Mesodermal cell (in vitro differentiated cells): Measurements from ENCODE around the gene MDFI.
"Not testable (repeated sequence)": the region's sequence is repeated elsewhere in the genome, so short reads cannot be mapped to it uniquely, and the experiment has no call there.

Experiments
- H3K27ac ChIP-seq: 2 replicates; pipeline ENCODE4 v1.7.0; 2013; ENCODE audit warnings: mild to moderate bottlenecking, low read depth, low read length, moderate library complexity; ENCODE audit not compliant: severe bottlenecking
- H3K36me3 ChIP-seq: 2 replicates; pipeline ENCODE4 v1.7.1; 2013; ENCODE audit warnings: mild to moderate bottlenecking, low read length, moderate library complexity; ENCODE audit not compliant: control insufficient read depth, insufficient read depth
- H3K4me1 ChIP-seq: one replicate; pipeline ENCODE4 v1.7.1; 2013; ENCODE audit warnings: mild to moderate bottlenecking, low read length; ENCODE audit not compliant: insufficient read depth, control insufficient read depth, poor library complexity, severe bottlenecking
- H3K4me3 ChIP-seq: 2 replicates; pipeline ENCODE4 v1.7.0; 2013; ENCODE audit warnings: low read length, control low read depth, mild to moderate bottlenecking; ENCODE audit not compliant: insufficient read depth, poor library complexity, severe bottlenecking; ENCODE audit errors: extremely low read depth
- H3K9me3 ChIP-seq: 2 replicates; pipeline ENCODE4 v1.7.1; 2013; ENCODE audit warnings: mild to moderate bottlenecking, low read length, moderate library complexity; ENCODE audit not compliant: control insufficient read depth
- WGBS, 2 experiments: methylation state at CpG; one replicate each; pipeline ENCODE4 v1.1.5; 2013; ENCODE audit warnings: missing lambda C conversion rate in 2 of 2; ENCODE audit not compliant: insufficient coverage in 2 of 2; 5-methylcytosine and 5-hydroxymethylcytosine counted together

The MDFI gene

DNA sequence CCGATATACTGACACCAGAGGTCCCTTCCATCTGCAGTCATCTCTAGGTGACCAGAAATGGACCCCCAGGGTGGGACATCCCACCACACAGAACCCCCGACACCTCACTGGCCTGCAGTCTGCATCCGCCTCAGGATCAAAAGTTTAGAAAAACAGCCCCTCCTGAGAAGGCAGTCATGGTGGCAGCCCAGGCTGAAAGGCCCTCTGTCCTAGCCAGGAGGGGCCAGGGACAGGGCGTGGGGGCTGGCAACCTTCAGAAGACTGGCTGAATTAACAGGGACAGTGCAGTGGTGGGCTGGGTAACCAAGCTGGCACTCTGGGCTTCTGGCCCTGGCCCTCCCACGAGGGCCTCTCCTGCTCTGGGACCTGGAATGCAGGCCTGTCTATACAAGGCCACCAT is 34.3 kb upstream of the MDFI start:
- 80 to 96% methylated on average over 3 to 5 of the region's 5 CpGs for WGBS, 2 experiments
- Histone ChIP-seq H3K36me3 (peaks cover 4% of the 10 kb centered on the region), H3K4me3 (no peak overlapping the region), H3K27ac (no peak overlapping the region), H3K9me3 (no peaks in the 10 kb centered on the region), H3K4me1 (no peaks in the 10 kb centered on the region)

DNA sequence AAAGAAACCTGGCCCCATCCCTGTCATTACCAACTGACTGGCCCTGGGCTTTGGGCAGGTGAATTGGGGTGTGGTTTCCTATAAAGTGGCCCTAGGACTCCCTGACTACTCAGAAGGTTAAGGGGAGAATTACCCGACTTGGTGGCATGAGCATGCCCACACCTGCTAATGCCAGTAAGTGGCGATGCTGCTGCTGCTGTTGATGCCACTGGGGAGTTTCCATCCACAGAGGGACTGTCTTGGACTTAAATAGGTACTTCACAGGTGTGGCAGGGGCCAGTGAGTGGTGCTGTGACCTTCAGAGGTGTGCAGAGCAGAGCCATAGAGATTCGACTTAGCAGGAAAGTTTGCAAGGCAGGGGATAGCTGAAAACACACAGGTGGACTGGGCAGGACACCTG is 32.6 kb upstream of the MDFI start:
- Histone ChIP-seq H3K27ac (no peak overlapping the region), H3K36me3 (no peaks in the 10 kb centered on the region), H3K4me3 (no peak overlapping the region), H3K9me3 (no peaks in the 10 kb centered on the region), H3K4me1 (no peaks in the 10 kb centered on the region)
- 96 to 100% methylated on average over 3 of the region's 3 CpGs for WGBS, 2 experiments

DNA sequence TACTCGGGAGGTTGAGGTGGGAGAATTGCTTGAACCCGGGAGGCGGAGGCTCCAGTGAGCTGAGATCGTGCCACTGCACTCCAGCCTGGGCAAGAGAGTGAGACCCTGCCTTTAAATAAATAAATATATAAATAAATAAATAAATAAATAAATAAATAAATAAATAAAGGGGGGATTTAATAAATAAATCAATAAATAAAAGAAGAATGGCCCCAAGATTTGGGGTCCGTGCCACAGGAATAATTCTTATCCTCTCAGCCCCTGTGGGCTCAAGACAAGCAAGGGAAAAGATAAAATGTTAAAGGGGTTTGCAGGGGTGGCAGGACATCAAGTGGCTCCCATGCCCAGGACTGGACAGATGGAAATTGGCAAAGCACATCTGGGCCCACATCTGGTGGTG is 31.2 kb upstream of the MDFI start:
- Histone ChIP-seq H3K4me3 (no peak overlapping the region), H3K27ac (no peak overlapping the region)
- WGBS, 2 experiments, result 83 to 98% methylated on average over 2 to 4 of the region's 5 CpGs

DNA sequence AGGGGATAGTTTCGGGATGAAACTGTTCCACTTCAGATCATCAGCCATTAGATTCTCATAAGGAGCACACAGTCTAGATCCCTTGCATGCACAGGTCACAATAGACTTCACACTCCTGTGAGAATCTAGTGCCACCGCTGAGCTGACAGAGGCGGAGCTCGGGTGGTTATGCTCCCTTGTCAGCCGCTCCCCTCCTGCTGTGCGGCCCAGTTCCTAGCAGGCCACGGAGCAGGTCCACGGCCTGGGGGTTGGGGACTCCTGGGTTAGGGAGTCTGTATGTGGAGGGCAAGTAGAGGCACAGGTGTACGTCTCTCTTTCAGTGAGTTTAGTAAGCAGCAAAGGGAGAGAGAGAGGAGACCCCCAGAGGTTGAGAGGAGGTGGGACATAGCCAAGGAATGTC is 30.5 kb upstream of the MDFI start:
- Histone ChIP-seq H3K27ac (no peak overlapping the region), H3K4me1 (no peaks in the 10 kb centered on the region), H3K4me3 (no peak overlapping the region), H3K9me3 (no peaks in the 10 kb centered on the region), H3K36me3 (no peaks in the 10 kb centered on the region)
- WGBS, 2 experiments, result 82 to 90% methylated on average over 2 to 7 of the region's 9 CpGs

More for the DNA sequence above, 31.2 kb upstream of the MDFI start:
- no peaks in the 10 kb centered on the region for H3K4me1 ChIP-seq
- no peaks in the 10 kb centered on the region for H3K9me3 ChIP-seq
- H3K36me3 ChIP-seq, result no peaks in the 10 kb centered on the region

DNA sequence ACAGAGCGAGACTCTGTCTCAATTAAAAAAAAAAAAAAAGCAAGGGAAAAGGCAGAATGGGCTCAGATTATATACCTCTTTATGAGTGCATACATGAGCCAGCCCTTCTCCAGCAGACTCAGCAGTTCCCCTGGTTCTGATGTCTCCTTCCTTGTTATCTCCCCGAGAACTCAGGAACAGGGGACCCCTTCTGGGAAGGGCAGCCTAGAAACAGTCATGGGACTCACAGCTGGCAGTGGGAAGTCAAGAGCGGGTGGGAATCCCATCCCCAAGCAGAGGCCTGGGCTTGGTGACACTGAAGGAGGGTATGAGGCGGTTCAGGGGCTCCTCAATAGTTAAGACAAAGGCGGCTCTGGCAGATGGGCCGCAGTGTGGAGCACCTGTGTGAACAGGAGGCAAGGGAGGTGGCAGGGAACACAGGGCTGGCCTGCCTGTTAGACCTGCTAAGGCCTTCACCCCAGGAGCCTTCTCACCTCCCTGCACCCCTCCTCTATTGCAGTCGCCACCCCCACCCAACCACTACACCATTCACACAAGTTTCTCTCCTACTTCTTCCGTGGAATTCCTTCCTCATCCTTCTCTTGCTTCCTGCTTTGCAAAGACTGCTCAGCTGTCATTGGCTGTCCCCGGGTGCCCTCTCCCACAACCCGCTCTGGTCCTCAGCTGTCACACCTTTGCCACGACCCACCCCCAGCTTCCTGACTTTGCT is 29.7 kb upstream of the MDFI start:
- Histone ChIP-seq H3K4me3 (no peak overlapping the region), H3K9me3 (peaks cover 3% of the 10 kb centered on the region), H3K4me1 (no peaks in the 10 kb centered on the region), H3K27ac (no peak overlapping the region), H3K36me3 (no peaks in the 10 kb centered on the region)
- 78 to 81% methylated on average over 7 to 11 of the region's 11 CpGs for WGBS, 2 experiments

DNA sequence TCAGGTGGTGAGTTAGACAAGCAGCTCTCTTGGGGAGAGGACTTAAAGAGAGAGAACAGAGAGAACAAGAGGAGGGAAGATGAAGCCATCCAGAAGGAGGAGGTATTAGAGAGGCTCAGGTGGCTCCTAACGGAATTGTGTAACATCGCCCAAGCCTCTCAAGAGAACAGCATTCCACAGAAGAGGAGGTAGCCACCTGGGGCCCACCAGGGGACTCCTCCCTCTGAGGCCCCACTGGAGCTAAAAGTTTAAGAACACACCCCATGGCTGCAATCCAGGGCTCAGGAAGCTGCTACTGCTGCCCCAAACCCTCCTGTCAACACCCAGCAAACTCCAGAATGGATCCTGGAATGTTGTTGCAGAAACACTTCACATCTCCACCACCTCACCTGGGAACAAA is 23.6 kb upstream of the MDFI start:
- H3K4me1 ChIP-seq, result no peaks in the 10 kb centered on the region
- no peak overlapping the region for H3K27ac ChIP-seq
- no peaks in the 10 kb centered on the region for H3K36me3 ChIP-seq
- WGBS, 2 experiments, result no CpG with 5 or more reads among the region's 2 CpGs
- H3K4me3 ChIP-seq, result no peak overlapping the region
- H3K9me3 ChIP-seq, result peaks cover 13% of the 10 kb centered on the region

DNA sequence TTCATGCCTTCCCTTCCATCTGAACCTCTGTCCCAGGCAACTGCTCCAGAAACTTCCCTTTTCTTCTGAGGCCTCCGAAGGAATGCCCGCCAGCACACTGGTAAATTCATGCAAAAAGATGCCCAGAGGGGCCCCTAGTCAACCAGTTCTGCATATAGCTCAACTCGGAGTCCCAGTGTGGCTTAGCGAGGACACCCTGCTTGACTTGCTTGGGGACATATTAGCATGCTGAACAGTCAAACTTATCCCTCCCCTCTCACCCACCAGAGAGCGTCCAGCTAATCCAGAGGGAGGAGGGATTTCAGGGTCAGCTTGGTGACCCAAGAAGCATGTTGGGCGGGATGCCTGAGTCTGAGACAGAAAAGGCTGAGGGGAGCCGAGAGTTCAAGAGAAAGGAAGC is 23.0 kb upstream of the MDFI start:
- 88 to 89% methylated on average over 6 to 7 of the region's 7 CpGs for WGBS, 2 experiments
- no peak overlapping the region for H3K4me3 ChIP-seq
- H3K27ac ChIP-seq, result no peak overlapping the region
- peaks cover 16% of the 10 kb centered on the region for H3K9me3 ChIP-seq
- H3K4me1 ChIP-seq, result no peaks in the 10 kb centered on the region
- no peaks in the 10 kb centered on the region for H3K36me3 ChIP-seq

DNA sequence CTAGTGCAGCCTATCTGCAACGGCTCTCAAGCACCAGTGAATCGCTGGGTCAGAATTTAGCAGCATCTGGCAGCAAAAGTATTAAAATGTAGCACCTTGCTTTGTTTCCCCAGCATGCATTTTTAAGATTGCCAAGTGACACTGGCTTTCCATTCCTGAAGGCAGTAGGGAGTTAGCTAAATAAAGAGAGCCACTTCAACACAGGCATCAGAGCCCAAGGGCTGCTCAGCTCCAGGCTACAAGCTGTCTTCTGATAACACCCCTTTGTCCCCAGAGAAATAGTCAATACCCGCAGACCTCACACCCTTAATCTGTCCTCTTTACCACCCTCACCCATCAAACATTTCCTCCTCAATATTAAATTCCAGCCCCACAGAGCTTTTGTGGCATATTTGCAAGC is 19.7 kb upstream of the MDFI start:
- H3K27ac ChIP-seq, result no peak overlapping the region
- no peak overlapping the region for H3K4me3 ChIP-seq
- peaks cover 5% of the 10 kb centered on the region for H3K4me1 ChIP-seq
- WGBS, 2 experiments, result 67 to 80% methylated on average over 3 of the region's 3 CpGs
- no peaks in the 10 kb centered on the region for H3K36me3 ChIP-seq
- peaks cover 20% of the 10 kb centered on the region for H3K9me3 ChIP-seq

DNA sequence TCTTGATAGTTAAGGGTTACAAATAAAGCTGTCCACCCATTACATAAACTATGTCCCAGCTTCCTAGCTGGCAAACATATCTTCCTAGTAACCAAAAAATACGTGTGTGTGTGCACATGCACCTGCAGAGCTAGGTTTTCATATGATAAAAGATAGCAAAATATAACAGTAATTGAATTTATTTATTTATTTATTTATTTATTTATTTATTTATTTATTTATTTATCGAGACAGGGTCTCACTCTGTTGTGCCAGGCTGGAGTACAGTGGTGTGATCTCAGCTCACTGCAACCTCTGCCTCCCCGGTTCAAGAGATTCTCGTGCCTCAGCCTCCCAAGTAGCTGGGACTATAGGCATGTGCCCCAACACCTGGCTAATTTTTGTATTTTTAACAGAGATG is 19.1 kb upstream of the MDFI start:
- 80 to 89% methylated on average over 2 of the region's 4 CpGs for WGBS, 2 experiments
- H3K9me3 ChIP-seq, result peaks cover 14% of the 10 kb centered on the region
- not testable (repeated sequence) for H3K4me3 ChIP-seq, H3K4me1 ChIP-seq, H3K36me3 ChIP-seq, H3K27ac ChIP-seq

DNA sequence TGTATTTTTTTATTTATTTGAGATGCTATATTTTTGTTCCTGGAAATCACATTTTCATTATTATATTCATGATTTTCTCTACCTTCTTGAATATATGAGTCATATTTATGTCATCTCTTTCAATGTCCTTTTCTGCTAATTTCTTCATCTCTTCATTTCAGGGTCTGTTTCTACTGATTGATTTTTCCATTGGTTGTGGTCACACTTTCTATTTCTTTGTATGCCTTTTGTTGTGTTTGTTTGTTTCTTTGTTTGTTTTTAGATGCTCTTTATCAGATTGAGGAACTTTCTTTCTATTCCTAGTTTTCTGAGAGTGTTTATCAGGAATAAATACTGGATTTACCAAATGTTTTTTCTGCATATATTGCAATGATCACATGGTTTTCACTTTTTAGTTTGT is 16.9 kb upstream of the MDFI start:
- Histone ChIP-seq H3K27ac (no peak overlapping the region), H3K36me3 (no peaks in the 10 kb centered on the region), H3K4me3 (no peak overlapping the region)

DNA sequence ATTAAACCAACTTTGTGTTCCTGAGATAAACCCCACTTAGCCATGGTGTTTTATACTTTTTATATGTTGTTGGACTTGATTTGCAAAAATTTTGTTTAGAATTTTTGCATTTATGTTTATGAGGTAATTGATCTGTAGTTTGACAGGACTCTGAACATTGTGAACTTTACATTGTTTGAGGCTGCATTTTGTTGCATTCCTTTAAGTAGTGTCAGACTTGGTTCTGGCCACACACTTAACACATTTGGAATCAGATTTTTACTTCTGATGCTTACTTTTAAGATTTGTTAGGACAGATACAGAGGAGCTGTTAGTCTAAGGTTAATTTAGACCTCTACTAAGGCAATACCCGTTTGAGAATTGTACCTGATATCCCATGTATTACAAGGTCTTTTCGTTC is 16.5 kb upstream of the MDFI start:
- H3K9me3 ChIP-seq, result peaks cover 10% of the 10 kb centered on the region
- 48 to 74% methylated on average over 2 of the region's 2 CpGs for WGBS, 2 experiments
- H3K27ac ChIP-seq, result peak overlapping the region; percentile 67
- no peak overlapping the region for H3K4me3 ChIP-seq
- H3K36me3 ChIP-seq, result no peaks in the 10 kb centered on the region
- H3K4me1 ChIP-seq, result peaks cover 5% of the 10 kb centered on the region

More for the DNA sequence above, 16.9 kb upstream of the MDFI start:
- Histone ChIP-seq H3K9me3 (peaks cover 10% of the 10 kb centered on the region), H3K4me1 (peaks cover 5% of the 10 kb centered on the region)
